MM.1S (cell line): Measurements from ENCODE around the gene NUP210L.

Experiments
- DNase-seq: peaks from one replicate; pipeline ENCODE4 v3.0.0-alpha.2; 2015
- H2AFZ ChIP-seq: fragments of 300-600 bp; sonication (generic); 2 replicates; pipeline ENCODE4 v1.6.0; 2016; ENCODE audit warnings: antibody characterized with exemption, low read length
- H3F3A ChIP-seq: fragments of 300-600 bp; sonication (generic); 2 replicates; pipeline ENCODE4 v1.6.1; 2016; ENCODE audit warnings: mild to moderate bottlenecking, antibody characterized with exemption, low read length, moderate library complexity, mixed read lengths; ENCODE audit not compliant: insufficient read depth
- H3K27ac ChIP-seq: fragments of 300-600 bp; sonication (generic); 2 replicates; pipeline ENCODE4 v1.5.1; 2016; ENCODE audit warnings: mild to moderate bottlenecking, low read length
- H3K27me3 ChIP-seq: fragments of 300-600 bp; sonication (generic); replicated peaks from 2 replicates; pipeline ENCODE4 v1.6.0; 2016; ENCODE audit warnings: low read length; ENCODE audit not compliant: insufficient read depth
- H3K36me3 ChIP-seq: fragments of 300-600 bp; sonication (generic); replicated peaks from 2 replicates; pipeline ENCODE4 v1.6.1; 2016; ENCODE audit warnings: mild to moderate bottlenecking, low read length, mixed read lengths; ENCODE audit not compliant: insufficient read depth
- H3K4me1 ChIP-seq: fragments of 300-600 bp; sonication (generic); 2 replicates; pipeline ENCODE4 v1.6.1; 2016; ENCODE audit warnings: low read length, mixed read lengths
- H3K4me2 ChIP-seq: fragments of 300-600 bp; sonication (generic); 2 replicates; pipeline ENCODE4 v1.6.0; 2016; ENCODE audit warnings: low read depth, low read length
- H3K4me3 ChIP-seq: fragments of 300-600 bp; sonication (generic); 2 replicates; pipeline ENCODE4 v1.5.1; 2016; ENCODE audit warnings: low read length, mixed read lengths
- H3K79me2 ChIP-seq: fragments of 300-600 bp; sonication (generic); 2 replicates; pipeline ENCODE4 v1.6.1; 2016; ENCODE audit warnings: mixed run types, low read length, mixed read lengths
- H3K9ac ChIP-seq: fragments of 300-600 bp; sonication (generic); 2 replicates; pipeline ENCODE4 v1.6.1; 2016; ENCODE audit warnings: low read length, mixed read lengths
- H3K9me2 ChIP-seq: fragments of 300-600 bp; sonication (generic); replicated peaks from 2 replicates; pipeline ENCODE4 v1.6.1; 2016; ENCODE audit warnings: mild to moderate bottlenecking, low read length, mixed read lengths; ENCODE audit not compliant: insufficient read depth
- H3K9me3 ChIP-seq: fragments of 300-600 bp; sonication (generic); replicated peaks from 2 replicates; pipeline ENCODE4 v1.6.1; 2016; ENCODE audit warnings: mild to moderate bottlenecking, low read length, mixed read lengths; ENCODE audit not compliant: insufficient read depth
- H4K20me1 ChIP-seq: fragments of 300-600 bp; sonication (generic); 2 replicates; pipeline ENCODE4 v1.6.1; 2016; ENCODE audit warnings: mild to moderate bottlenecking, low read length, moderate library complexity, mixed read lengths; ENCODE audit not compliant: insufficient read depth
- EZH2 ChIP-seq: fragments of 300-600 bp; sonication (generic); optimal IDR thresholded peaks from 2 replicates; pipeline ENCODE3; 2017; ENCODE audit warnings: low read depth, mild to moderate bottlenecking, antibody characterized with exemption, low read length, mixed read lengths
- EZH2phosphoT487 ChIP-seq: fragments of 300-600 bp; sonication (generic); IDR thresholded peaks from 2 replicates; pipeline ENCODE4 v1.6.1; 2018; ENCODE audit warnings: antibody characterized with exemption, low read length
- TF ChIP-seq, protein P1 (sequence below): fragments of 300-600 bp; sonication (generic); IDR thresholded peaks from 2 replicates; pipeline ENCODE4 v1.5.1; 2016; ENCODE audit warnings: antibody characterized with exemption, low read length, mixed read lengths

NUP210L gene

DNA sequence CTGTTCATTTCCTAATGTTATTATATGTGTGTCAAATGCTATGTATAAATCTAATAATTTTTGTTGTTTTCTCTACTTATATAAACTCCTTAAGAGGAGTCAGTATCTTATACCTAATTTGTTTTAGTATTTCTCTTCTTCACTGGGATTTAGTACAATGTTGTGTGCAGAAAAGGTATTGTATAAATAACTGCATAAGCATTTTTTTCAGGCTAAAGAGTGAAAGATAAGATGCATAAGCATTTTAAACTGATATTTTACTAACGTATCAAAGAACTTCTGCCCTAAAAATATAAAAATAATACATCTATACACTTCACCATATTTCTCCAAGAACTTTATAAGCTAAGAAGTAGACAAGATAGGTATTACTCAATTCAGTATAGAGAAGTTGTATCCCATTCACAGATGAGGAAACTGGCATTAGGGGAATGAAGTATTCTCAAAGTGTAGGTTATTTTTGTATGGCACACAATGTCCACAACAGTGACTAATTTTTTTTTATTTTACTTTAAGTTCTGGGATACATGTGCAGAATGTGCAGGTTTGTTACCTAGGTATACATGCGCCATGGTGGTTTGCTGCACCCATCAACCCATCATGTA, 59.3 kb downstream of the NUP210L start:
- H3K27ac ChIP-seq = no peak overlapping the region
- H3K4me1 ChIP-seq = no peaks in the 10 kb centered on the region
- no peak overlapping the region for H3K4me3 ChIP-seq
- no peak for DNase-seq
- H2AFZ ChIP-seq = no peak overlapping the region
- TF ChIP-seq EZH2phosphoT487 = no peak
- no peak for TF ChIP-seq EZH2
- TF ChIP-seq, protein P1, sequence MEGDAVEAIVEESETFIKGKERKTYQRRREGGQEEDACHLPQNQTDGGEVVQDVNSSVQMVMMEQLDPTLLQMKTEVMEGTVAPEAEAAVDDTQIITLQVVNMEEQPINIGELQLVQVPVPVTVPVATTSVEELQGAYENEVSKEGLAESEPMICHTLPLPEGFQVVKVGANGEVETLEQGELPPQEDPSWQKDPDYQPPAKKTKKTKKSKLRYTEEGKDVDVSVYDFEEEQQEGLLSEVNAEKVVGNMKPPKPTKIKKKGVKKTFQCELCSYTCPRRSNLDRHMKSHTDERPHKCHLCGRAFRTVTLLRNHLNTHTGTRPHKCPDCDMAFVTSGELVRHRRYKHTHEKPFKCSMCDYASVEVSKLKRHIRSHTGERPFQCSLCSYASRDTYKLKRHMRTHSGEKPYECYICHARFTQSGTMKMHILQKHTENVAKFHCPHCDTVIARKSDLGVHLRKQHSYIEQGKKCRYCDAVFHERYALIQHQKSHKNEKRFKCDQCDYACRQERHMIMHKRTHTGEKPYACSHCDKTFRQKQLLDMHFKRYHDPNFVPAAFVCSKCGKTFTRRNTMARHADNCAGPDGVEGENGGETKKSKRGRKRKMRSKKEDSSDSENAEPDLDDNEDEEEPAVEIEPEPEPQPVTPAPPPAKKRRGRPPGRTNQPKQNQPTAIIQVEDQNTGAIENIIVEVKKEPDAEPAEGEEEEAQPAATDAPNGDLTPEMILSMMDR = no peak
- H3K79me2 ChIP-seq = no peaks in the 10 kb centered on the region
- H3K4me2 ChIP-seq = no peak overlapping the region
- H3F3A ChIP-seq = no peaks in the 10 kb centered on the region
- no peaks in the 10 kb centered on the region for H3K27me3 ChIP-seq
- H3K9me2 ChIP-seq = no peaks in the 10 kb centered on the region
- H4K20me1 ChIP-seq = no peaks in the 10 kb centered on the region
- no peaks in the 10 kb centered on the region for H3K36me3 ChIP-seq
- no peak overlapping the region for H3K9ac ChIP-seq
- no peaks in the 10 kb centered on the region for H3K9me3 ChIP-seq

DNA sequence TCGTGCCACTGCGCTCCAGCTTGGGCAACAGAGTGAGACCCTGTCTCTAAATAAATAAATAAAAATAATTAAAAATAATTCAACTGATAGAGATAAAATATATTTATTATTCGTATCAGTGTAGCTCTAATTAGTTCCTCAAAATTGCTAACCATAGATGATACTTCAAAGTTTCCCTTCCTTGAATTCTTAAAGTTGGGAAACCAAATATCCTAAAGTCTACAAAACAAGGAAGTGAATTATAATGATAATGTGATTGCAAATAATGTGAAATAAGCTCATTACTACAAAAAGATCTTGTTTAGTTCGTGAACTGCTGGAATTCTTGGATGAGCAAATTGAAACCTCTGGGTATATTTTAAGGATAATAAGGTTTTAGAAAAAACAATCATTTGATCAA, 60.5 kb downstream of the NUP210L start:
- no peaks in the 10 kb centered on the region for H3K4me1 ChIP-seq
- H3K9ac ChIP-seq = no peak overlapping the region
- H4K20me1 ChIP-seq = no peaks in the 10 kb centered on the region
- H3F3A ChIP-seq = no peaks in the 10 kb centered on the region
- H2AFZ ChIP-seq = no peak overlapping the region
- no peak overlapping the region for H3K4me3 ChIP-seq
- no peak for DNase-seq
- H3K79me2 ChIP-seq = no peaks in the 10 kb centered on the region
- TF ChIP-seq, protein P1 = no peak
- TF ChIP-seq EZH2 (no peak), EZH2phosphoT487 (no peak)
- H3K9me2 ChIP-seq = no peaks in the 10 kb centered on the region
- H3K9me3 ChIP-seq = no peaks in the 10 kb centered on the region
- H3K4me2 ChIP-seq = no peak overlapping the region
- H3K36me3 ChIP-seq = no peaks in the 10 kb centered on the region
- no peak overlapping the region for H3K27ac ChIP-seq
- H3K27me3 ChIP-seq = no peaks in the 10 kb centered on the region

DNA sequence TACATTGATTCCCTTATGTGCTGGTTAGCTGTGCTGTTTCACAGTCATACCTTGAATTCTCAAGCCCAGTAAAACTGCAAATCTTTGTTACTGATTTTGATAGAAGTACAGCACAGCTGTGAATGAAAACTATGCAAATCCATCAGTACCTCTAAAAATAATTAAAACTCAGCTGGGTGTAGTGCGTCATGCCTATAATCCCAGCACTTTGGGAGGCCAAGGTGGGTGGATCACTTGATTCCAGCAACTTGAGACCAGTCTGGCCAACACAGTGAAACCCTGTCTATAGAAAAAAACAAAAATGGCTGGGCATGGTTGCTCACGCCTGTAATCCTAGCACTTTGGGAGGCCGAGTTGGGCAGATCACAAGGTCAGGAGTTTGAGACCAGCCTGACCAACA, 61.2 kb downstream of the NUP210L start:
- Histone ChIP-seq H4K20me1 (no peaks in the 10 kb centered on the region), H3K9ac (no peak overlapping the region), H3K4me3 (no peak overlapping the region), H3F3A (no peaks in the 10 kb centered on the region), H3K36me3 (no peaks in the 10 kb centered on the region), H3K27me3 (no peaks in the 10 kb centered on the region), H3K4me1 (no peaks in the 10 kb centered on the region), H3K9me3 (no peaks in the 10 kb centered on the region), H3K4me2 (no peak overlapping the region), H3K9me2 (no peaks in the 10 kb centered on the region), H3K27ac (no peak overlapping the region), H2AFZ (no peak overlapping the region), H3K79me2 (no peaks in the 10 kb centered on the region)
- TF ChIP-seq EZH2phosphoT487 (no peak), EZH2 (no peak)
- TF ChIP-seq, protein P1 = no peak
- no peak for DNase-seq
